Skeletal muscle satellite cell (primary cell): ENCODE results near the gene HEY2.

ENCODE experiments used
- H3K27me3 ChIP-seq: 2 replicates; pipeline ENCODE4 v1.7.0; 2013; ENCODE audit warnings: low read length; ENCODE audit not compliant: control insufficient read depth, insufficient read depth
- H3K36me3 ChIP-seq: 2 replicates; pipeline ENCODE4 v1.7.0; 2013; ENCODE audit warnings: mild to moderate bottlenecking, control low read depth, low read length; ENCODE audit not compliant: insufficient read depth
- H3K4me1 ChIP-seq: 2 replicates; pipeline ENCODE4 v1.7.0; 2013; ENCODE audit warnings: low read length; ENCODE audit not compliant: control insufficient read depth, insufficient read depth
- H3K4me2 ChIP-seq: 2 replicates; pipeline ENCODE4 v1.7.0; 2013; ENCODE audit warnings: mild to moderate bottlenecking, low read length
- H3K4me3 ChIP-seq: 2 replicates; pipeline ENCODE4 v1.7.0; 2013; ENCODE audit warnings: low read length
- H3K9ac ChIP-seq: 2 replicates; pipeline ENCODE4 v1.7.0; 2013; ENCODE audit warnings: mild to moderate bottlenecking, low read depth, low read length, moderate library complexity
- H3K9me3 ChIP-seq: replicated peaks from 2 replicates; pipeline ENCODE4 v1.7.0; 2013; ENCODE audit warnings: mild to moderate bottlenecking, control low read depth, low read length

The HEY2 gene

DNA sequence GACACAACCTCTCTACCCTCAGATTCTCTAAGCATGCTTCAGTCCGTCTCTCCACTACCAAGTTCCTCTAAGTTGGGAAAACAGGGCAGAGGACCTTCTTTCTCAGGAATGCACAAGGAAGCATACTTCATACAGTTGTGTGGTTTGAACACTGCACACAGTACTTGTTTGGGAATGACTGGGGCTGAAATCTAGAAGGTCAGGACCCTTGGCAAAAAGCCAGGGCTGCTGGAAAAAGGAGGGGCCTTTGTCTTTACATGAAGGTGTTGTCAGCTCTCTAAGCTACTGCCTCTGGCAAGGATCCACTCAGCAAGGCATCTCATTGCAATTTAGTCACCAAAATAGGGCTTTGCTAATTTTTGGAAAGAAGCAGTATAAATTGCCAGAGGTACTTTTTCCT is 20.7 kb upstream of the HEY2 start:
- Histone ChIP-seq H3K4me3 (no peak overlapping the region), H3K9me3 (no peaks in the 10 kb centered on the region), H3K36me3 (no peaks in the 10 kb centered on the region), H3K4me1 (no peaks in the 10 kb centered on the region), H3K27me3 (peaks cover 5% of the 10 kb centered on the region), H3K9ac (no peak overlapping the region), H3K4me2 (no peak overlapping the region)

DNA sequence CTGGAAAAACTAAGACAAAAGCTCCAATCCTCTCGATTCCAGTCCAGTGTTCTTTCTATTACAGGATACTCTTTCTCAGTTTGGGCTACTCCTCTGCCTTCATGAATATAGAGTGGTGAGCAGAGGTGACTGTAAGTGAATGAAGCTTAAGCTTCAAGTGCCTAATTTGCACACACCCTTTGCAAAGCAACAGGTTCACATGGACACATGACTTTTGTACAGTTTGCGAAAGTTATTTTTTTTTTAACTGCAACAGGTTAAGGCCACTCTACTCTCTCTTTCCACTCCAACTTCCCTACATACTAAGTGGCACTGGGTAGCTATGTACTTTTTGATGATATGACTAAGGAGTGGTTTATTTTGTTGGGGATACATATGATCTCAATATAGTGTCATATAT is 19.4 kb upstream of the HEY2 start:
- Histone ChIP-seq H3K27me3 (peaks cover 12% of the 10 kb centered on the region), H3K4me3 (no peak overlapping the region), H3K9ac (no peak overlapping the region), H3K36me3 (no peaks in the 10 kb centered on the region), H3K9me3 (no peaks in the 10 kb centered on the region), H3K4me1 (no peaks in the 10 kb centered on the region), H3K4me2 (no peak overlapping the region)

DNA sequence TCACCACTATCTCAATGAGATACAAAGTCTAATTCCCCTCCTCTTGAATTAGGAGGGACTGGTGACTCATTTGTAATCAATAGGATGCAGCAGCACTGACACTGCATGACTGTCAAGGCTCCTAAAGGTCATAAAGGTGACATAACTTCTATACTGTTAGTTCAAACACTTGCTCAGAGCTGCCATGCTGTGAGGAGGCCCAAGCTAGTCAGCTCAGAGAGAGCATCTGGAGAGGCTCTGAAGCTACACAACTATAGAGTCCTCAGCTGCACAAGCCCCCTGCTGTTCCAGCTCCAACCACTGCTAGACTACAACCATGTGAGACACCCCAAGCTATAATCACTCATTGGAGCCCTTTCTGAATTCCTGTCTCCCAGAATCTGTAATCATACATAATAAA is 17.0 kb upstream of the HEY2 start:
- no peaks in the 10 kb centered on the region for H3K4me1 ChIP-seq
- no peak overlapping the region for H3K9ac ChIP-seq
- H3K36me3 ChIP-seq = no peaks in the 10 kb centered on the region
- H3K4me2 ChIP-seq = no peak overlapping the region
- no peak overlapping the region for H3K4me3 ChIP-seq
- no peaks in the 10 kb centered on the region for H3K9me3 ChIP-seq
- peaks cover 16% of the 10 kb centered on the region for H3K27me3 ChIP-seq

DNA sequence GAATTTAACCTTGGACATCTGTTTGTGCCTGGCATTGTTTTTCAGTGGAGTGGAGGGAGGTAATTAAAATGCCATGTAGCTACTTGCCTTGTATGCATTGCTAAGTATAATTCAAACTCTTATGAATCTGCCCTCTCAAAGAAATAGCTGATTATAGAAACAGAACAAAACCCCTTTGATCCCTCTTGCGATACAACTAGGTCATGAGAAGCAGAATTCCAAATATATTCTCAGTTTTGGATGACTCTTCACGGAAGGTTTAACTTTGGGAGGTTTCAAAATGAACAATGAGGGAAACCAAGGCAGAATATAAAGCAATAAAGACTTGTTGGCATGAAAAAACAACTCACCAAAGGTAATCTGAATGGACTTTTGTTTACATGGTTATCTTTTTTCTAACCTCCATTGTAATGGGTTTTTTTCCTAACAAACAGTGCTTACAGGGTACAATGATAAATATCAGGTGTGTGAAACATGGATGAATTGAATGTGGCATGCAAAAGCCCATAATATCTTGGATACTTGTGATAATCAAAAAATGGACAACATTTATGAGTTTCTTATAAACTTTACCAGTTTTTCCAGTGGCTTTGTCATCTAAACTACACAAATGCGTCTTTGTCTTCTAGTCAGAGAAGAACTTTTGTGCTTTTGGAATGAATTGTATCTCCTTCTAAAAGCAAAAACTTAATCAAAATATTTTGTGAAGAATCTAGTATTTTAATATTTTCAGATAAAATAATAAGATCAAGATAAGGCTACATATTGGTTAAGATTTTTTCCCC is 15.7 kb upstream of the HEY2 start:
- Histone ChIP-seq H3K4me2 (no peak overlapping the region), H3K36me3 (no peaks in the 10 kb centered on the region), H3K9me3 (no peaks in the 10 kb centered on the region), H3K9ac (no peak overlapping the region), H3K4me3 (no peak overlapping the region), H3K27me3 (peaks cover 16% of the 10 kb centered on the region), H3K4me1 (no peaks in the 10 kb centered on the region)

DNA sequence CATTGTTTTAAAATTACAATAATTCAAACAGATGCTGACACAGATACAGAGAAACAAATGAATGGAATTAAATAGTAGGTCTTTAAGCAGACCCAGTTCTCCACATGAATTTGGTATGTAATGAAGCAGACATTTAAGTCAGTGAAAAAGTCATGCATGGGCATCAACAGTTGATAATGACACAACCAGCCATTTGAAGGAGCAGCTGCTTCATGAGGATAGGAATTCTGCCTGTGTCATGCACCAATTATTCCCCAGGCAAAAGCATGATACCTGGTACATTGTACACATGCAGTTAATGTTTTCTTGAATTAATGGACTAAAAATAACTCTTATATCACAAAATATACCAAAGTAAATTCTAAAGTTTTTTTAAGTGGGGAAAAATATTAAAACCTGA is 11.2 kb upstream of the HEY2 start:
- H3K4me3 ChIP-seq = no peak overlapping the region
- H3K9ac ChIP-seq = no peak overlapping the region
- no peaks in the 10 kb centered on the region for H3K9me3 ChIP-seq
- no peaks in the 10 kb centered on the region for H3K36me3 ChIP-seq
- H3K4me2 ChIP-seq = no peak overlapping the region
- H3K27me3 ChIP-seq = peaks cover 37% of the 10 kb centered on the region
- no peaks in the 10 kb centered on the region for H3K4me1 ChIP-seq

DNA sequence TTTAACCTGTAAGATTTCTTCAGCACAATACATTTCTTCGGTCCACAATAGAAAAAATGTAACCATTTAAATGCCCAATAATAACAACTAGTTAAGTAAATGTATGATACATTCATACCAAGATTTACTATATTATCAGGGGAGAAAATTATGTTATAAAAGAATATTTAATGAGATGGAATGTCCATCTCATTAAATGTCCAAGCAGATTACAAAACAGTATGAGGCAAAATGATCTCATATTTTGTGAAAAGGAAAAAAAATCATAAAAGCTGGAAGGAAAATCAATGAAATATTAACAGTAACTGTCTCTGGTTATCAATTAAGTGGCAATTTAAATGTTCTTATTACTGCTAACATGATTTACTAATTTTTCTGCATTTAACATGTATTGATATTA is 10.1 kb upstream of the HEY2 start:
- H3K9me3 ChIP-seq = no peaks in the 10 kb centered on the region
- no peak overlapping the region for H3K4me2 ChIP-seq
- H3K9ac ChIP-seq = no peak overlapping the region
- no peaks in the 10 kb centered on the region for H3K4me1 ChIP-seq
- H3K36me3 ChIP-seq = no peaks in the 10 kb centered on the region
- peaks cover 42% of the 10 kb centered on the region for H3K27me3 ChIP-seq
- no peak overlapping the region for H3K4me3 ChIP-seq

DNA sequence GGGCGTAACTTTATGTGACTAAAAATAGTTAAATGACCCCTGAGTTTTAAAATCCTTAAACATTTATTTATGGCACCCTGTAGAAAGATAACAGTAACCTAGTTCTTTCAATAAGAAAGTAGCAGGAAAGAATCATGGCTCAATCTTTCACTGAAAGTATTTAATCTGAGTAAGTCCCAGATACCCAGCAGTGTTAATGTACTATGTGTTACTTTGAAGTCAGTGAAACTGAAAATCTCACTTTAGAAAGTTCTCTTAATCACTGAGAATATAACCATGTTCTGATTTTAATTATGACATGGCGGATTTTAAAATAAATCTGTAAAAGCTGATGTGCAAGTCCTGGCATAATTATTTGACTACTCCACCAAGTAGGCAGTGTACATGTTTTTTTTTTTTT is 8.1 kb upstream of the HEY2 start:
- Histone ChIP-seq H3K9me3 (no peaks in the 10 kb centered on the region), H3K4me3 (no peak overlapping the region), H3K27me3 (peaks cover 51% of the 10 kb centered on the region), H3K9ac (no peak overlapping the region), H3K4me2 (no peak overlapping the region), H3K4me1 (no peaks in the 10 kb centered on the region), H3K36me3 (no peaks in the 10 kb centered on the region)

DNA sequence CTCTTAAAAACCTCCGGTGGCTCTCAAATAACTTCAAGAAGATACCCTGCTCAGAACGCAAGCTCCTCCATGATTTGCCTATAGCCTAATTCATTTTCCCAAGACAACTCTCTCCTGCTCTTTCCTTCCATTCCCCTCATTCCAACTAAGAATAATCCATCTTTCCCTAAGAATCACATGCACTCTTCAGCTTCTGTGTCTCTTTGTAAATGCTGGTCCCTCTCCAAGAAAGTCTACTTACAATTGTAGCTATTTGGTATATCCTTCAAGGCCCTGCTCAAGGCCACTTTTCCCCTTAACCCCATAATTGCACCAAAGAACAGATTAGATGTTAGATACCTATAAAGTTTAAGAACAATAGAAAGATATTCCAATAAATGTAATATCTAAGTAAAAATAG is 7.4 kb upstream of the HEY2 start:
- Histone ChIP-seq H3K9me3 (no peaks in the 10 kb centered on the region), H3K4me3 (no peak overlapping the region), H3K4me1 (no peaks in the 10 kb centered on the region), H3K27me3 (peaks cover 58% of the 10 kb centered on the region), H3K4me2 (no peak overlapping the region), H3K36me3 (no peaks in the 10 kb centered on the region), H3K9ac (no peak overlapping the region)

DNA sequence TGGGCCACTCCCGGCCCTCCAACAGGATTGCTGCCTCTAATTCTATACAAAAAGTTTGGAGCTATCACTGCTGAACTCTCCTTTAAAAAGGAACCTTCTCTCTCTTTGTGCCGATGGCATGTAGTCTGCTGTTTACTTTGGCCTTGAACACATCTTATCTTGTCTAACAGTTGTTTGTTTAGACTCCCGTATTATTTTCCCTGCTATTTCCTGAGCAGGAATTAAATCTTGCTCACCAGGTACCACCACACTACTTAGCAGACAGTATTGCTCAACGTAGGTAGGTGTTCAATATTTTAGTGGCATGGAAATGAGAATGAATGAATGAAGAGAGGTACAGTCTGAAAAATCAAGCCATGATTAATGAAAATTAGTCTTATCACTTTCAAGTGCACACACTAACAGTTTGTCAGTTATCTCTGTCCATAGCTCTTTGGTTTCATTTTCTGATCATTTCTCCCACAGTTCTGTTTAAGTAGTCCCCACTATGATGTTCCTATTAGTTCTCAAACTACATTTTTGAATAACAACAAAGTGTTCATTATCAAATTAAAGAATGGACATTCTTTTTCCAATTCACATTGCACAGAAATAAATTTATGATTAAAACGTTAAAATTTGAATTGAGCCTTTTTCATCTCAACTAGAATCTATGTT is 6.8 kb upstream of the HEY2 start:
- no peak overlapping the region for H3K9ac ChIP-seq
- peaks cover 64% of the 10 kb centered on the region for H3K27me3 ChIP-seq
- no peak overlapping the region for H3K4me2 ChIP-seq

DNA sequence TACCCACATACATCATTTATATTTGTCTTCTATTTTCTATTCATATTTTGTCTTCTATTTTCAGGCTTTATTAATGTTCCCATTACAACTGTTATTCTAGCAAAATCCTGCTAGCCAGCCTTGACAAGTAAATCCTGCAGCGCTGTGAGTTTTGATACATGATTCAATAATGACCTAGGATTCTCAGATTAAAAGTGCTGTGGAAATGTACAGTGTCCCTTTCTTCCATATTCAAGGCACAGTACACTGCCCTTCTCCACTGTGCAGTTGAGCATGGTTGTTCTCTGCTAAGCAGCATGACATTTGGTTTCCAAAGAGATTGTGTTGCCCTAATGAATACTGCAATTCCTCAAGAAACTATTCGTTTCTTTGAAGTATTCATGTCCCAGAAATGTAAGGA is 5.8 kb upstream of the HEY2 start:
- no peaks in the 10 kb centered on the region for H3K9me3 ChIP-seq
- H3K4me1 ChIP-seq = peaks cover 13% of the 10 kb centered on the region
- no peak overlapping the region for H3K4me3 ChIP-seq
- no peak overlapping the region for H3K9ac ChIP-seq
- H3K36me3 ChIP-seq = no peaks in the 10 kb centered on the region
- peaks cover 74% of the 10 kb centered on the region for H3K27me3 ChIP-seq
- no peak overlapping the region for H3K4me2 ChIP-seq

More for the DNA sequence above, 6.8 kb upstream of the HEY2 start:
- Histone ChIP-seq H3K4me1 (peaks cover 3% of the 10 kb centered on the region), H3K36me3 (no peaks in the 10 kb centered on the region), H3K9me3 (no peaks in the 10 kb centered on the region), H3K4me3 (no peak overlapping the region)

DNA sequence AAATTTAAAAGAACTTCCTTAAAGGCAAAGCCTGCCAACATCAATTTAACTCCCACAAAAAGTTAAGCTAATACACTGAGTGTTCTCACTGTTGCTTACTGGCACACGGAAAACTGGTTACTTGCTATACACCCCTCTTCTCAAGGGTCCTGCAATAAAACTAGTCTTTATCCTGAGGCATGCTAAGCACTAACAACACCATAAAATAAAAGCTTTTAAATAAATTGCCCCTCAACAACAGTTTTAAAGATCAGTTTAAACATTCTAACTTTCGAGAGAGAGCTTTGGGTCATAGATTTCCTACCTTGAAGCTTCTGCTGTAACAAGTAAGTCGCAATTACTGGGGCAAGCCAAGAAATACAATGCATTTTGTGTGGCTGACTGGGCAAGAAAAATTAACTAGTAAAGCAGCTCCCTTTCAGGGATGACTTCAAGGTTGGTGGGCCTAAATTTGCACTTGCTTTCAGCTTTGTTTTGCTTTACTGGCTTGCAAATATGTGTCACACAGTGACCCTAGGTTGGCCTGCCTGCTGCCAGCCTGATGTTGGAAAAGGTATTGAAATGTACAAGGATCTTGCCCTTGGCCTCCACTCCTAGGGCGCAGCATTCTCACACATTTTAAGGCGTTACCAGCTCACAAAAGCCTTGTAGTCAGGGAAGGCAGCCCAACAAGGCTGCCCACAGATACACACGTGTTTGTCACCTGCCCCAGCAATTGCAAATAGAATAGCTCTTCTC is 4.0 kb upstream of the HEY2 start:
- Histone ChIP-seq H3K4me2 (no peak overlapping the region), H3K36me3 (no peaks in the 10 kb centered on the region), H3K4me3 (no peak overlapping the region), H3K9ac (no peak overlapping the region), H3K27me3 (peaks cover 88% of the 10 kb centered on the region), H3K4me1 (peaks cover 24% of the 10 kb centered on the region), H3K9me3 (no peaks in the 10 kb centered on the region)
